Amniotic stem cell (primary cell): Measurements from ENCODE around the gene FNIP2.
"Not testable (repeated sequence)": the region's sequence is repeated elsewhere in the genome, so short reads cannot be mapped to it uniquely, and the experiment has no call there.

Experiments used
- DNase-seq: peaks from one replicate; lab custom pipeline; 2025; lab: John Stamatoyannopoulos, UW

FNIP2 gene

GRCh38 chr4:158870626-158871334 lies 102.0 kb downstream of the FNIP2 start:
- no peak for DNase-seq

GRCh38 chr4:158871335-158871724 lies 102.5 kb downstream of the FNIP2 start:
- no peak for DNase-seq

- peak; percentile 56 for DNase-seq
Measured at GRCh38 chr4:158873795-158874401, 105.1 kb downstream of the FNIP2 start.

DNA sequence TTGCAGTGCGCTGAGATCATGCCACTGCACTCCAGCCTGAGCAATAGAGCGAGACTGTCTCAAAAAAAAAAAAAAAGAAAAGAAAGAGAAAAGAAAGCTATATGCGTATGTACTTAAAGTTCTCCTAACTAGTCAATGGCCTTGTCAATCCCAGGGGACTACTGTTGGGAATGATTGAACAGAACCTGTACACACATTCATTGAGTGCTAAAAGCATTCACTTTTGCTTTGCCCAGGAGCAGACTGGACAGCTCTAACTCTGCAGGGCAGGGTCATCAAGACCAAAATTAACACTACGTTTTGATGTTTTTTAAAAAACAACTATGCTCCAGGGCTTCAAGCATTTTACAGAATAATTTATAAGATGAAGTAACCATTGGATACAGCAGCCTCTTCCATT lies 106.2 kb downstream of the FNIP2 start:
- no peak for DNase-seq

DNA sequence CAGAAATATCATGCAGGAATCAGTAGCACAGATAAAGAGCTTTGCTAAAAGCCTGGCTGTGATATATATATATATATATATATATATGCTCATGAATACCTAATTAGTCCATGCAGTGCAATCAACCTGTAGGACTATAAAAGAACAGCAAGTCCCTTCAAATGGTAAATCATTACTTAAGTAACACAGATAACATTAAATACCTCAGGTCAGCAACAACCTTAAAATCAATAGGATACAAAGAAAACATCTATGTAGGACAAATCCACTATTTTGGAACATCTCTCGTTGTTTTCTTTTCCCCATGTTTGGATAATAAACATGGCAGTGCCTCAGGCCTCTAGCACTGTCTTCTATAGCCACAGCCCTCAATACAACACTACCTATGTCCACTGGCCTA lies 106.6 kb downstream of the FNIP2 start:
- no peak for DNase-seq

DNA sequence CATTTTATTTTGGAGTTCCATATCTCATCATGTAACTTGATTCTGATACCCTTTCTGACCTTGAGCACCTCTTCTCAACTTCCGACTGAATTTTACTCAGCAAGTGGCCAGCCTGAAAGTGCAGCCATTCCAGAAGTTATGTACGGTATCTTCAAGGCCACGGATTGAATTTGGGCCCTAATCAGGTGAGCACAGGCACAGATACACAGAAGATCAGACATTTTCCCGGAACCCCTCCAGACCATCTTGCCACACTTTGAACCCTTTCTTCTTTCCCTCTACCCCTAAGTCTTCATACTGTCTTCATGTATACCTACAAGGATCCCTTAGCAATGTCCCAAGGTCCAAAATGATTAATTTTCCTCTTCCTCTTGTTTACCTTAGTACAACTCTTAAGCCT lies 108.2 kb downstream of the FNIP2 start:
- no peak for DNase-seq

DNA sequence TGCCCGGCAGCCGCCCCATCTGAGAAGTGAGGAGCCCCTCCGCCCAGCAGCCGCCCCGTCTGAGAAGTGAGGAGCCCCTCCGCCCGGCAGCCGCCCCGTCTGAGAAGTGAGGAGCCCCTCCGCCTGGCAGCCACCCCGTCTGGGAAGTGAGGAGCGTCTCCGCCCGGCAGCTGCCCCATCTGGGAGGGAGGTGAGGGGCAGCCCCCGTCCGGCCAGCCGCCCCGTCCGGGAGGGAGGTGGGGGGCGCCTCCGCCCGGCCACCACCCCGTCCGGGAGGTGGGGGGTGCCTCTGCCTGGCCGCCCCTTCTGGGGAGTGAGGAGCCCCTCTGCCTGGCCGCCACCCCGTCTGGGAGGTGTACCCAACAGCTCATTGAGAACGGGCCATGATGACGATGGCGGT lies 113.3 kb downstream of the FNIP2 start:
- not testable (repeated sequence) for DNase-seq

DNA sequence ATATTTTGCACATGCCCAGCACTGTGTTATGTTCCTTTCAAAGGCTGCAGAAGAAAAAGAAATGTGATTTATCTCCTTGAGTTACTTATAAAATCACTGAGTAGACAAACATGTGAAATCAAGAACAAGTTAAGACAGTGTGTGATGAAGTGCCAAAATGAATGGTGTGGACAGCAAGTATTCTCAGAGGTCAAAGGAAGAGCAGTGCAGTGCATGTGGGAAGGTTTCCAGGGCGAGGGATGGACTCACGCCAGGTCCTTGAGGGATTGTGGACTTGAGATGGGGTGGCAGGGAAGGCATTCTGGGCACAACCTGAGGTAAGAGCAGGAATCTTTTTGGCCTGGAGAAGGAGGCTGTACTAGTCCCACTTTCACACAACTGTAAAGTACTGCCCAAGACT lies 115.5 kb downstream of the FNIP2 start:
- no peak for DNase-seq

DNA sequence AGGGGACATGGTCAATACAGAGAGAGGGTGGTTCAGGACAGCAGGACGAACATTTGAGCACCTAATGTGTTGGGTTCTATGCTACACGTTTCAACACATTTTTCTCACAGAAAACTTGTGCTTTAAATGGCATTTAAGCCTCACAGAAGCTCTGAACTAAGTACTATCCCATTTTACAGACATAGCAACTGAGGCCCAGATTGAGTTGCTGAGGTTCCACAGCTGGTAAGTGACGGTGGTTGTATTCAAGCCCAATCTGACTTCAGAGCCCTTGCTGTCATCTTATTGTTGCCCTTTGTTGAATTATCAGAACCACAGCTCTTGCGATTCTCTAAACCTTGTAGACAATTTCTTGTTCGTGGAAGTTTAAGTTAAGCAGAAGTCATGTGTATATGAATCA lies 116.7 kb downstream of the FNIP2 start:
- no peak for DNase-seq

DNA sequence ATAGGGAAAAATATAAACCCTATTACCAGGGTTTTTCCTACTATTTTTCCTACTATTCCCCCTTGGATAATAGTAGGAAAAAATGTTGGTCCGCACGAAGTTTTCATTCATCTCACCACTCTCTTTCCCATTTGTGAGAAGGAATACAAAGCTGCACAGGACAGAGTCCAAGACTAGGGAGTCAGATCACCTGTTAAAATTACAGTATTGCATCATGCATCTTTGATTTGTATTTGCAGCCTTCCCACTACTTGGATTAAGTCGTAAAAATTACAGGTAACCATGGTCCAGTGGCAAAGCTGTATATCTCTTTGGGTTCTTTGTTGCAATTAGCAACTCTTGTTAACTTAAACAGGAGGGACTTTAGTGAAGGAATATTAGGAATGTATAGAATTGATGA lies 121.5 kb downstream of the FNIP2 start:
- no peak for DNase-seq

GRCh38 chr4:158891256-158891655 lies 122.4 kb downstream of the FNIP2 start:
- no peak for DNase-seq

DNA sequence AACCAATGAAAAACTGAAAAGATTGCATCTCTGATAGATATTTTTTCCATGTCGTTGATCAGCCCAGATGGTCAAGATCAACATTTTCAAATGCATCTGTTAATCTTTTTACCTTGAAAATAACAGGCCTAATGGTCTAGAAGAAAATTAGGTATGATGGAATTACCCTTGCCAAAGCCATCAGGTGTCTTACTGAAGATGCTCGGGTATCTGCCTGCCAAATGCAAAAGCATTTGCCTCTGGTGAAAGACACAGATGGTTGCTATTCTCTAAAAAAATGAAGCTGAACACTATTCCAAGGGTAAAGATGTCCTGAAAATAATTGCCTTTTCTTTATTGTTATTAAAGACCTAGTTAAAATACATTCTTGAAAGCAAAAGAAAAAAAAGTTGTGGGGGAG lies 126.0 kb downstream of the FNIP2 start:
- no peak for DNase-seq

DNA sequence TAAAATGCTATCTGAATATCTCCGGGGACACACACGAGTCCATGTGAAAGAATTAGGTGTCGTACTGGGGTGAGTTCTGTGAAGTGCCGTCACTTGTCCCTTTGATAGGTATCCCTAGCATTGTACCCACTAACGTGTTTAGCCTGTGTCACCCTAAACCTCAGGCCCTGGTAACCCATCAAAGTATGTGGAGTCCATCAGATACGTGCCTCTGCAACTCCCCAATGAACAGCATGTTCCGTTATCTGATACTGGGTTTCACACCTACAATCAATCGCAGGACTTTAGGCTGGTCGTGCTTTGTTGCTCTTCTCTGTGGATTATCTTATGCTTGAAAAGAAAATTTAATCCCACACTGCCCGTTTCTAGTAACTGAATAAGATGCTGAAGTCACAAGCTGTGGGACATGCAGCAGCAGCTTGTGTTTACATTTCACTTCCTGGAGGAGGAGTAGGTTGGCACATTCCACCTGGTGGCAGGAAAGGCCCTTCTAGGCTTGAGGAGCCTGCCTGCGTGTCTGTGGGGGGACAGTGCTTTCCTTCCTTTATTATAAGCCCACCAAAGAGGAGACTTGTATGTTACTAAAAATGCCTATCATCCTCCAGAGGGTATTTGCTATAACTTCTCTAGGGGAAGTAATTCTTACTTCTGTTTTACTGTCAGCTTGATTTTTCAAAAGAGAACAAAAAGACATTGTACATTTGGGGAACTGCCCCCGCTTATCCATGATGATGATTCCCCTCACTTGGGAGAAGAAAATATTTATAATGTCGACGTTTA lies 127.2 kb downstream of the FNIP2 start:
- DNase-seq, result no peak

- not testable (repeated sequence) for DNase-seq
Measured at GRCh38 chr4:158896577-158897238, 127.9 kb downstream of the FNIP2 start.

DNA sequence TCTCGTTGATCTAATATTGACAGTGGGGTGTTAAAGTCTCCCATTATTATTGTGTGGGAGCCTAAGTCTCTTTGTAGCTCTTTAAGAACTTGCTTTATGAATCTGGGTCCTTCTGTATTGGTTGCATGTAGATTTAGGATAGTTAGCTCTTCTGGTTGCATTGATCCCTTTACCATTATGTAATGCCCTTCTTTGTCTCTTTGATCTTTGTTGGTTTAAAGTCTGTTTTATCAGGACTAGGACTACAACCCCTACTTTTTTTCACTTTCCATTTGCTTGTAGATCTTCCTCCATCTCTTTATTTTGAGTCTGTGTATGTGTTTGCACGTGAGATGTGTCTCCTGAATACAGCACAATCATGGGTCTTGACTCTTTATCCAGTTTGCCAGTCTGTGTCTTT lies 131.6 kb downstream of the FNIP2 start:
- not testable (repeated sequence) for DNase-seq

GRCh38 chr4:158902280-158903078 lies 133.7 kb downstream of the FNIP2 start:
- not testable (repeated sequence) for DNase-seq

GRCh38 chr4:158903079-158903456 lies 134.2 kb downstream of the FNIP2 start:
- DNase-seq, result no peak

GRCh38 chr4:158903472-158904043 lies 134.7 kb downstream of the FNIP2 start:
- no peak for DNase-seq

GRCh38 chr4:158904815-158905214 lies 136.0 kb downstream of the FNIP2 start:
- no peak for DNase-seq

- DNase-seq, result no peak
Measured at GRCh38 chr4:158906073-158906472, 137.2 kb downstream of the FNIP2 start.

- no peak for DNase-seq
Measured at GRCh38 chr4:158912390-158912789, 143.6 kb downstream of the FNIP2 start.
